ENCODE measurements around the gene ADD2.

DNA sequence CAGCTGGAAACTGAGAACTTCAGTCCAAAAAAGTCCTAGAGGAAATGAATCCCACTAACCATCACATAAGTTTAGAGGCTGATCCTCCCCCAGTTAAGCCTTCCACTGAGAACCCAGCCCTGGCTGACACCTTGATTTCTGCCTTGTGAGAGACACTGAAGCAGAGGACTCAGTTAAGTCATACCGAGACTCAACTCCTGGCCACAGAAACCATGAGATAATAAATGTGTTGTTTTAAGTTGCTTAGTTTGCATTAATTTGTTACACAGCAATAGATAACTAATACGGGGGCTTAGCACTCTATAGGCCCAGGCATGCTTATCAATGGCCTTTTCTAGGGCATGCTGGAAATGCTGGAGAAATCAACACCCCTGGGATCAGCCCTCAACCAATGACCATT, 3.4 kb upstream of the ADD2 start:
- TF ChIP-seq, protein P1, sequence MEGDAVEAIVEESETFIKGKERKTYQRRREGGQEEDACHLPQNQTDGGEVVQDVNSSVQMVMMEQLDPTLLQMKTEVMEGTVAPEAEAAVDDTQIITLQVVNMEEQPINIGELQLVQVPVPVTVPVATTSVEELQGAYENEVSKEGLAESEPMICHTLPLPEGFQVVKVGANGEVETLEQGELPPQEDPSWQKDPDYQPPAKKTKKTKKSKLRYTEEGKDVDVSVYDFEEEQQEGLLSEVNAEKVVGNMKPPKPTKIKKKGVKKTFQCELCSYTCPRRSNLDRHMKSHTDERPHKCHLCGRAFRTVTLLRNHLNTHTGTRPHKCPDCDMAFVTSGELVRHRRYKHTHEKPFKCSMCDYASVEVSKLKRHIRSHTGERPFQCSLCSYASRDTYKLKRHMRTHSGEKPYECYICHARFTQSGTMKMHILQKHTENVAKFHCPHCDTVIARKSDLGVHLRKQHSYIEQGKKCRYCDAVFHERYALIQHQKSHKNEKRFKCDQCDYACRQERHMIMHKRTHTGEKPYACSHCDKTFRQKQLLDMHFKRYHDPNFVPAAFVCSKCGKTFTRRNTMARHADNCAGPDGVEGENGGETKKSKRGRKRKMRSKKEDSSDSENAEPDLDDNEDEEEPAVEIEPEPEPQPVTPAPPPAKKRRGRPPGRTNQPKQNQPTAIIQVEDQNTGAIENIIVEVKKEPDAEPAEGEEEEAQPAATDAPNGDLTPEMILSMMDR (IDR thresholded peaks at IDR 0.05) = no peak
- TF ChIP-seq POLR2A (IDR thresholded peaks at IDR 0.05) = no peak
